HL-60/S4 (cell line): ENCODE results near the gene MYADML2.

ENCODE experiments used
- in situ Hi-C: fragments of 300-500 bp; cut with MboI; formaldehyde crosslinking; loops from 2 replicates; pipeline ENCODE4 v1.14.3; 2022; ENCODE audit warnings: low sequenced_read_pairs

Gene MYADML2

DNA sequence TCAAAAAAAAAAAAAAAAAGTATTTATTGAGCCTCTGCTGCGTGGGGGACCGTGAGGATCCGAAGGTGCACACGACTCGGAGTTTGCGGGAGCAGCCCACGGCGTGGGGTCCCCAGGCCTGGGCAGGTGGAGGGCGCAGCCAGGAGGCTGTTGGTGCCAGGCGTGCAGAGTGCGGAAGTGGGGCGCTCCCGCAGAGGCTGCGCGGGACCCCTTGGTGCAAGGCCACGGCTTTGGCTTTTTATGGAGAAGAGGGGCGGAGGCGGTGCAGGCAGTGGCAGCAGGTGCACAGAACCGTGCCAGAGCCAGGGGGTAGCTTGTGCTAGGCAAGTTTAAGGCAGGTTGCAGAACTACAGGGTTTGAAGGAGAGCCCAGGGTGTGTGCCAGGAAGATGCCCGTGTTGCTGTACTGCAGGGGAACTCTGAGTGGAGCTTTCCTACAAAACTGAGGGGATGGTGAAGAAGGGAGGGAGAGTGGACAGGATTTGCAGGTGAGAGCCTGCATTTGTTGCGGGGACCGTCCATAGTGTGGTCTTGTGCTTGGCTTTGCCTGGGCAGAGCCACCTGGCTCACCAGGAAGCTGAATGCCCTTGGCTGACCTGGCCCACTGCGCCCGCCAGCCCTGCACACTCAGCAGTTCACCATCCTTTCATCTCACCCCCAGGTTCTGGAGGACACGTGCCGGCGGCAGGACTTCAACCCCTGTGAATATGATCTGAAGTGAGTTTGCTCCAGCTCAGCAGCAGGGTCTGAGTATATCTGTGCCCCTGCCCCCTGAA, 31.7 kb upstream of the MYADML2 start:
- in situ Hi-C loops, result no loop called here

DNA sequence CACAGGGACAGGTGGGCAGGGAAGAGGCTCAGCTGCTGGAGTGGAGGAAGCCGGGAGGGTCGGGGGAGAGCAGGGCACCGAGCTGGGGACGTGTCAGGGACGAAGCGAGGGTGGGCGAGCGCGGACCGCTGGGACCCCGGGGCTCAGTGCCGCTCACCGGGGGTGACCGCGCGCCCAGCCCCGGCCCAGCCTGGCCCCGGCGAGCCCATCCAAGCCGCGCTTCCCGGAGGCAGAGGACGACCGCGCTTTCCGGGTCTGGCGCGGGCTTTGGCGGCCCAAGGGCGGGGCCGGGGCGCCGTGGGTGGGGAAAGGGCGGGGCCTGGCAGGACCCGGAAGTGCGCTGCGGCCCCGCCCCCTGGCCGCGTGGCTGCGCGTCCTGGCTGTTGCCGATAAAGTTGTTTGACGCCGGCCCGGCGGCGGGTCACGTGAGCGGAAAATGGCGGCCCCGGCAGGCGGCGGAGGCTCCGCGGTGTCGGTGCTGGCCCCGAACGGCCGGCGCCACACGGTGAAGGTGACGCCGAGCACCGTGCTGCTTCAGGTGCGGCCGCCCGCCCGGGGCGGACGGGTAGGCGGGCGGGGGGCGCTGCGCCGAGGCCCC, 30.3 kb upstream of the MYADML2 start, which contains the start of gene ASPSCR1:
TSS of gene ASPSCR1 (plus strand) at position 419 of the 598 bp plus-strand sequence. CDS start at position 437, 18 bp downstream.
- in situ Hi-C loops, result no loop called here

DNA sequence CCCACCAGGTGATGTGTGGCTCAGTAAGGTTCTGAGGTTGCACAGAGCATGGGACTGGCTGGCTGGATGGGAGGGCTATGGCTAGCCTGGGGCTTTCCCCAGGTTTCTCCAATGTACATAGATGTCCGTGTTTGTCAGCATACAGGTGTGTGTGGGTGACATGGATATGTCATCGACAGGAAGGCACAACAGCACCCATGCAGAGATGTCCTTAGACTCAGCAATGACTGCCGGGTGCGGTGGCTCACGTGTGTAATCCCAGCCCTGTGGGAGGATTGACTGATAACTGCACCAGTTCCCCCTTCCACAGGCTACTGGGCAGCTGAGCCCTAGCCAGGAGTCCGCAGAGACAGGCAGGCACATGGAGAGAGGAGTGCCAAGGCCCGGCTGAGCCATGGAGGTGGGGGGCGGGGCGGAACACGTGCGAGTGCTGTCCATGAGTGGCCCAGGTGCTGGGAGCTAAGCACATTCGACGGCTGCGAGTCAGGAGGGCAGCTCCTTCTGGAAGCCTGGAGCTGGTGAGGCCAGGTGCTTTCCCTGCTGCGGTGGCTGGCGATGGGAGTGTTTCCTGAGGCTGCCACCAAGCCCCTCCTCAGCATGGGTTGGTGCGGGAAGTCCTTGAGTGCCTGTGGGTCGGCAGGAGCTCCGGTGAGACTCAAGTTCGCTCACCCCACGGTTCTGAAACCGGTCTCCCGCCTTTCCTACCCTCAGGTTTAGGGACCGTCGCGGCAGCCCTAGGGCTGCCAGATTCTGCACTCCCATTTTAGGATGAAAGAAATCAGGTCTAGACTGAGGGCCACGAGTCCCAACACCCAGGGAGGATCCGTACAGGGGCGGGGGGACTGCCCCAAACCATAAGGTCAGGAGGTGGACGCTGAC, 29.5 kb upstream of the MYADML2 start:
- in situ Hi-C loops, result no loop called here

DNA sequence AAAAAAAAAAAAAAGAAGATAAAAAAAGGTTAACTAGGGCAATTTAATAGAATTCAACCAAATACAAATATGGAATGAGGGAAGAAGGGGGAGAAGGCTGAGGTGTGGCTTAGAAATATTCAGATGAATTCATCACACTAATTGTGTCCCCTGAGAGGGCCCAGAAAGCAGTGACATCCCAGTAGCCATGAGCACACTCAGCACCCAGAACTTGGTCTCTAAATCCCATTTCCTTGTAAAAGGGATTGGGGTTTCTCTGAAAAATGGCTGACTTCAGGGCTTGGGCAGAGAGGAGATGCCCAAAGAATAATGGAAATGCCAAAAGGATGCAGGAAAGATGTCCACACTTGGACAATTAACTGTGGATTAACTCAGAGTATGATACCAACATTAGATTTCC, 26.4 kb upstream of the MYADML2 start:
- in situ Hi-C loops, result no loop called here

DNA sequence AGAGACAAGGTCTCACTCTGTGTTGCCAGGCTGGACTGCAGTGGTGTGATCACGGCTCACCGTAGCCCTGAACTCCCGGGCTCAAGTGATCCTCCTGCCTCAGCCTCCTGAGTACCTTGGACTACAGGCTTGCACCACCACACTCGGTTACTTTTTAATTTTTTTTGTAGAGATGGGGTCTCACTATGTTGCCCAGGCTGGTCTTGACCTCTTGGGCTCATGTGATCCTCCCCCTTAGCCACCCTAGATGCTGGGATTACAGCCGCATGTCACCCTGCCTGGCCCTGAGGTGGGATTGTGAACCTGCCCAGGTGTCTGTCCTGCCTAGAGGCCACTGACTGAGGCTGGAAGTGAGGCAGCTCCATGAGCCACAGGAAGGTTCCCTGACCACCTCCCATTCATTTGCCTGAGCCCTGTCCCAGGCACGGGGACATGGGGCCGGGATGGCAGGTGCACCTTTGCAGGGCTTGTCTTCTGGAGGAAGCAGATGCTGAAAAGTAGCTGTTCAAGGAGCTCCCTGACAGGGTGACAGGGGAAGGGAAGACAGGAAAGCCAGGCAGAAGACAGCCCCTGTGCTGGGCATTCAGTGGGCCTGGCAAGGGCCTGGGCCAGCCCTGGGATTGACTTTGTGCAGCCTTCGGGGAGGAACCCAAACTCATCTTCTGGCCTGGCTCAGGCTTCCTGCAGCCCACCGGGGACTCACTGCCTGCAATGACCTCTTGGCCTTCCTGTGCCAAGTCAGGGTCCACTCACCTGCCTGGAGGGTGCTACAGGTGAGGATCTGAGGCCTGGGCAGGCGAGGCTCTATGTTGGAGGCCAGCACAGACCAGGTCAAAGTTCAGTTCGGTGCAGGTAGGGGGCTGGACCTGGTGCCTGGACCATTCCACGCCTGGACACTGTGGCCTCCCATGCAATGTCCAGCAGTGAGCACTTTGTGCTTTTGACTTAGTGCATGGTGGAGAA, 22.1 kb upstream of the MYADML2 start:
- in situ Hi-C loops, result loop anchor here (10.0 kb wide), 1 partner anchor 176 kb away; no protein-coding TSS in a partner anchor

DNA sequence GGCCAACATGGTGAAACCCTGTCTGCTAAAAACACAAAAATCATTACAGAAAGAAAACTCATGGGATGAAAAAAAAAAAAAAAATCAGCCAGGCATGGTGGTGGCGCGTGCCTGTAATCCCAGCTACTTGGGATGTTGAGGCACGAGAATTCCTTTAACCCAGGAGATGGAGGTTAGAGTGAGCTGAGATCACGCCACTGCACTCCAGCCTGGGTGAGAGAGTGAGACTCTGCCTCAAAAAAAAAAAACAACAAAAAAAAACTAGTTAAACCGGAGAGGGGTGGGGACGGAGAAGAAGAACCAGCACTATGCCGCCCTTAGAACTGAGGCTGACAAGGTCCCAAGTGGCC, 21.3 kb upstream of the MYADML2 start:
- in situ Hi-C loops, result loop anchor here (10.0 kb wide), 1 partner anchor 176 kb away; no protein-coding TSS in a partner anchor

DNA sequence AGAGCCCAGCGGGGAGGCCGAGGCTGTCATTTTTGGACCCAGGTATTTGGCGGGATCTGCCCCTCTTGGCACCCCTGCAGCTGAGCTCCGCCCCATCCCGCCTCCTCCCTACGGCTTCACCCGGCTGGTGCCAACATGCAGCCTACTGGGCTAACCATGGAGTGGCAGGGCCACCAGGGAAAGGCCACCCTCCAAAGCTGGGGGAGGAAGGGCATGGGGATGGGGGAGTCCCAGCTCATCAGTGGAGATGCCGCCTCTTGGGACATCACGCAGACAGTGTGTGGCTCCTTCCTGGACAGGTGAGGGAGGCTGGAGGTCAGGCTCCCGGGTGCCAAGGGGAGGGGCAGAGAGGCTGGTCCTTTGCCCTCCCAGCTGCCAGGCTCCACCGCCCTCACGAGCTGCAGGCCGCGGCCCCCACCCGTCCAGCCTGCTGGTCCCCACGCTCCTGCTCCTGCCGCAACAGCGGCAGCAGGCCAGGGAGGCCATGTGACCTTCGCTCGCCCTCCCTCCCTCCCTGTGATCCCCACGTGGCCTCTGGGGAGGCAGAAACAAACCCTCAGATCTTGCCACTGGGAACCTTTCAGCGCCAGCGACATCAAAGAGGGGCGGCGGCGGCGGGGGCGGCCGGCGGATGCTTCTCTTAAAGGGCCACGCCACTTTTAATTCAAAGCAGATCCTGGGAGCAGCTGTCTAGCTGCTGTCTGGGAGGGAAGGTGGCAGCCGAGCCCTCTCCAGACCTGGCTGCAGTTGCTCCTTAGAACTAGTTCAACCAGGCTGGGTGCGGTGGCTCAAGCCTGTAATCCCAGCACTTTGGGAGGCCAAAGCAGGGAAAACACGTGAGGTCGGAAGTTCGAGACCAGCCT, 20.7 kb upstream of the MYADML2 start:
- in situ Hi-C loops, result loop anchor here (10.0 kb wide), 1 partner anchor 177 kb away; no protein-coding TSS in a partner anchor

DNA sequence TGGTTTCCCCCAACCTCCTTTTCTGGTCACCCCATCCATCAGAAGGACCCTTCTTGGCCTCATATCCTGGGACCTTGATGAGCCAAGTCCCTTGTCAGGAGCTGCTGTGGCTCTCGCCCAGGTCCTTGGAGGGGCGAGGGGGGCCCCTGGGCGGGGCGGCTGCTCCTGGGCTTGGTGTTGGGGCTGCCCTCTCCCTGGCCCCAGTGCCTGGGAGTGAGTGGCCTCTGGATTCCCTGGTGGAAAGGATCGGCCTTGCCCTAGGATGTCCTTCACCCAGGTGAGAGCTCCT, 20.2 kb upstream of the MYADML2 start:
- in situ Hi-C loops, result loop anchor here (10.0 kb wide), 1 partner anchor 178 kb away; no protein-coding TSS in a partner anchor

DNA sequence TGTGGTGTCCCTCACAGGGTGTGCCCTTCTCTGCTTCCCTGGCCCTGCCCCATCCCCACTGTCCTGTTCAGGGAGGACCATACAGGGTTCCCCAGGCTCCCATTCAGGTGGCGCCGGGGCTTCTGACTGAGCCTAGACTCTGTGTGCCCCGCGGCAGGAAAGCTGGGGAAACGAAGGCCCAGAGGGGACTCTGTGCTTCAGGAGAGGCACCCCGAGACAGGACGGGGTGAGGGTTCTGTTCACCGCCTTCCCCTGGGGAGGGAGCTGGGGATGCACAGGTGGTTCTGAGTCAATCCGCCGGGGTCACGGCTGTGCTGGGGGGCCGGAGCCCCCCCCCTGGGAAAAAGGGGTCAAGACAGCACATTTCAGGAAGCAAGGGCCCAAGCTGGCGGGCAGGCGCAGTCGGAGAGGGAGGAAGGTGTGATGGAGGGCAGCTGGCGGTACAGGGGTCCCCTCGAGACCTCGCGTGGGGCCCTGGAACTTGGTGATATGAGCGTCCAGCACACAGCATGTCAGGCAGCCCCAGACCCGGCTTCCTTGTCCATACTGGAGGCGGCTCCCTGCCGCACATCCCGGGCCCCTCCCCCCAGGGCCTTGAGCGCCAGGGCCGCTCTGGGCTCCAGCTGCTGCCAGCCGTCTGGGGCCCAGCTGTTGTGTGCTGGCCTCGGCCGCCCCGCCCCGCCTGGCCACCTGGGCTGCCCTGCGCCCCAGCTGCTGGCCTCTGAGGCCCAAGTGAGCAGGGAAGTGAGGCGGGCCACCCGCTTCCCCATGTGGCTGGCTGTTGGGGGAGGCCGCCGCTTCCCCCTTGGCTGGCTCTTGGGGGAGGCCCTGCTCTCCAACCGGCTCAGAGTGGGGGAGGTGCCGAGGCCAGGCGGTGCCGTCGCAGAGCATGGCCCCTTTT, 19.6 kb upstream of the MYADML2 start:
- in situ Hi-C loops, result loop anchor here (10.0 kb wide), 1 partner anchor 178 kb away; no protein-coding TSS in a partner anchor

DNA sequence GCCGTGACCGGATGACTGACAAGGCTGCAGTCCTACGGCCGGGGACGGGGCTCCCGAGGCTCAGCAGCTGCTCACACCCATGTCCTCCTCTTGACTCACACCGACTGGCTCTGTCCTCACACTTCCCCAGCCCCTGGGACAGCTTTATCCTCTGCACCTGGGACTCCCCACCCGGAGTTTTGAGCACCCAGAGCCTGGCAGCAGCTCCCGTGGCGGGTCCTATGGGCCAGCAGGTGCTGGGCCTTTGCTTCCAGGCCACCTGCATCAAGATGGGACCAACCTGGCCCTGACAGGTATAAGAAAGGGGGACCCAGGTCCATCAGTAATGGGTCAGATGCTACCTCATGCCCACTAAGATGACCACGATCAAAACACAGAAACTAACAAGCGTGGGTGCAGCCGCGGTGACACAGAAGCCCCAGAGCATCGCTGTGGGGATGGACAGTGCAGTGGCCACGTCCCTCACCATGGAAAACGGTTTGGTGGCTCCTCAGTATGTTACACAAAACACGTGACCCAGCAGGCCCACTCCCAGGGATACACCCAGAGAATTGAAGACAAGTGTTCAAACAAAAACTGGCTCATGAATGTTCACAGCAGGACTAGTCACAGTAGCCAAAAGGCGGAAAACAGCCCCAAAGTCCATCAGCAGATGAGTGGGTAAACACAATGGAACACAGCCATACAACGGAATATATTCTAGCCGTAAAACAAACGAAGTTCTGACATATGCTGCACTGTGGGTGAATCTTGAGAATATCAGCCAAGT, 17.2 kb upstream of the MYADML2 start:
- in situ Hi-C loops, result loop anchor here (10.0 kb wide), 1 partner anchor 181 kb away; no protein-coding TSS in a partner anchor

DNA sequence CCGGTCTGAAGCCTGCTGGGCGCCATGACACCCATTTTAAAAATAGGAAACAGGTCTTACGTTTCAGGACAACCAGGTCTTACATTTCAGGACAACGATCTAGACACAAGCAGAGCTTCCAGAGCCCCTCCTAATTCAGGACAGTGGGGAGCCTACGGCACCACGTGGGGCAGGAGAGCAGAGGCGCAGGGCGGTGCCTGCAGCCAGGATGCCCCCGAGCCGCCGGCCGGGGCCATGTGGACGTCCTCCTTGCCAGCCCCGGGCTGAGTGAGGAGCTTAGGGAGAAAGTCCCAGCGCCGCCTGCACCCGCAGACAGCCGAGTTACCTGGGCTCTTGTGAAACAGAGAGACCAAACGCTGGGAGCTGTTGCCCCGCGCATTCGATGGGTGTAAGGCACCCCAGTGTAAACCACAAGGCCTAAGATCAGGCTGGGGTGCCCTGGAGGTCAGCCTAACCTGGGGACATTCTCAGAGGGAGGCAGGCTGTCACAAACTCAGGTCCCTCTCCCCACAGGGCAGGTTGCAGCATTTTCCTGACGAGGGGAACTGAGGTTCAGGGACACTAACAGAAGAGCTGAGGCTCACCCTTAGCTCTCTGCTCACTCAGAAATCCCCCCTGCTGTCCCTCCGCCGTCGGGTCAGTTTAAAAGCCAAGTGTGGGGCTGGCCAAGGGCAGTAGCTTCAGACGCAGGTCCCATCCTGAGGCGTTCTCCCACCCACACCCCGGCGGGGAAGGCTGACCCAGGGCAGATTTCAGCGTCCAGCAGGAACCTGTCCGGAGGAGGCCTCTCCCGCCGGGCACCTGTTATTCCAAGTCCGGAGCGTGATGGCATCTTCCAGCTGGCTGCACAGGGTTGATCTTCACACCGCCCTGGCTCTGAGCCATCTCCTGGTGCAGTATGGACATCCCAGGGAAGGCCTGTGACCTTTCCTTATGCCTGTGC, 15.7 kb upstream of the MYADML2 start:
- in situ Hi-C loops, result loop anchor here (10.0 kb wide), 1 partner anchor 182 kb away; no protein-coding TSS in a partner anchor

DNA sequence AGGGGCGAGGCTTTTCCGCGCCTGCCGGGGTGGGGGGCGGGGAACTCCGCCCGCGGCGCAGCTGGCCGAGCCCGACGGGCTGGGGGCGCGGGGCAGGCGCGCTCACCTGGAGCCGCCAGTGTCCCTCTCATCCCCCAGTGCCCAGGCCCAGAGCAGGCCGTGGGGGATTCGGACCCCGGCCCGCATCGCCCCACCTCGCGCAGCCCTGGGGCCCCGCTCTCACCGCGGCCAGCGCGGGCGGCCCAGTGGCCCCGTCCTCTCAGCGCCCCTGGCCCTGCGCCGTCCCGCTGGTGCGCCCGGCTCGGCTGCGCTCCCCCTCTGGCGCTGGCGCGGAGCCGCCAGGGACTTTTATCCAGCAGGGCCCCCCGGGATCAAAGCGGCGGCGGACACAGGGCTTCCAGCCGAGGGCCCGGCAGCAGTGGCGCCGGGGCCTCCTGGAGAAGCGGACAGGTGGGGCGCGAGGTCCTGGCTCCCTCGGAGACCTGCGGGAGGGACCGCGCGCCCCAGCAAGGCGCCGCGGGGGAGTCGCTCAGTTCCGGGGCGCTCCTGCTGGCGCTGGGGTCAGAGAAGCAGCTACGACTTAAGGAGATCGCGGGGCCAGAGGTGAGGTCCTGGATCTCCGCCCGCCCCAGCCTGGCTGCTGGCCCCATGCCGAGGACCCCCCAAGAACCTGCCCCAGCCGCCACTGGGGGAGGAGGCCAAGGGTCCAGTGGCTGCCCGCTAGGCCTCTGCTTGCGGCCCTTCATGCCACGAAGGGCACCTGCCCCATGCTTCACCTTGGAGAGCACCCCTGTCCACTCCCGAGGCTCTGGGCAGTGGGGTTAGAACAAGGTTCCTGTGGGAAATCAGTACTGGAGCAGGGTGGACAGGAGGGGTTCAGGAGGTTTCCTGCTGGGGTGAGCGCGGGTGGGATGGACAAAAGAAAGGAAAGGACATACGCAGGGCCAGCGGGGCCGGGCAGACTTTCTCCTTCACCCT, 14.8 kb upstream of the MYADML2 start:
- in situ Hi-C loops, result loop anchor here (10.0 kb wide), 1 partner anchor 183 kb away; no protein-coding TSS in a partner anchor

DNA sequence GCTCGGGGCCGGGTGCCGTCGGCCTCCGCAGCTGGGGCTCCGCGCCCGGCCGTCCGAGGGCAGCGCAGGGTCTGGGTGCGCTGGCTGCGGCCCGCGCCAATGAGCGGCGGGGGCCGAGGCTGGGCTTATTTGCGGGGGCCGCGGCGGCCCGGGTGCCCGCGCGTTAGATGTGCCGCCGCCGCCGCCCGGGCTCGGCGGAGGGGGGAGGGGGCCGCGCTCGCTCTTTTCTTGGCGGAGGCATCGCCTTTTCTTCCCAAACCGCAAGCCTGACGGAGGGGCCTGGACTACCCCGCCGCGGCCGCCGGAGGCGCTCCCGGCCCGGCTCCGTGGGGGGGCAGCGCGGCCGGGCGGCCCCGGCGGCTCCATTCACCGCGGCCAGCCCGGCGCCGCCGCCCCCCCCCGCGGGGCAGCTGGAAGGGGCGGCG, 14.1 kb upstream of the MYADML2 start, which contains the start of gene NOTUM:
TSS of gene NOTUM (minus strand) at position 101 of the 425 bp plus-strand sequence. CDS start 278 bp downstream, outside the sequence.
- in situ Hi-C loops, result loop anchor here (10.0 kb wide), 1 partner anchor 184 kb away; no protein-coding TSS in a partner anchor

DNA sequence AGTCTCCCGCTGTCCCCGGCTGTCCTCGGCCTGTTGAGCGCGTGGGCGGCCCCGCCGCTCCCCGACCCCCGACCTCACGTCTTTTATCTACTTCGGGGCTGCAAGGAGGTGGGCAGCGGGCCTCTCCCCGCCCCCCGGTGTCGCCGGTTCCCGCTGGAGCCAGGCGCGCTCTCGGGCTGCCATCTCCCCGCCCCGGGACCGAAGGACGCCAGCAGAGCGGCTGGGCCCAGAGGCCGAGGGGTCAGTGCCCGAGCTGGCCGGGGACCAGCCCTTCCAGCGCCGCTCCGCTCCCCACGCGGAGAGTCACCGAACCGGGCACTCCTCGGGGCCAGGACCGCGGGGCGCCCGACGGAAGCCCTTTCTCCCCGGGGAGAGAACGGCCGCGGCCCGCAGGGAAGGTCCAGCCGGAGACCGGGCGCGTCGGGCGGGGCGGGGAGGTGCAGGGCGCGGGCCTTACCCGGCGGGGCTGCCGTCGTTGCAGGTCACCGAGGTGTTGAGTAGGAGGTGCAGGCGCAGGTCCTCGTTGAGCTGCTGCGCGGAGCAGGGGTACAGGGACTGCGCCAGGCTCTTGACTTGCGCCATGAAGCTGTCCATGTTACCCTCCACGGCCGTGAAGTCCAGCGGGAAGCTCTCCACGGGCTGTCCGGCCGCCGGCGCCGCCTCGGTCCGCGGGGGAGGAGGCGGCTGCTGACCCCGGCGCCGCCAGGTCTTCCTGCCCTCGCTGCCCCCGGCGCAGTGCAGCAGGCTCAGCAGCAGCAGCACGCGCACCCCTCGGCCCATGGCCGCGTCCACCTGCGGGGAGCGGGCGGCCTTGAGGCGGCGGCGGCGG, 13.3 kb upstream of the MYADML2 start:
- in situ Hi-C loops, result loop anchor here (10.0 kb wide), 1 partner anchor 184 kb away; no protein-coding TSS in a partner anchor
